Activated CD8-positive, alpha-beta memory T cell treated with anti-CD3 and anti-CD28 coated beads for 36 hours (primary cell): ENCODE measurements around the gene SNAPIN. TPM values are rescaled to one million over a fixed set of nuclear protein-coding genes. Genes with fewer than 3 reads are reported as not detected.

Experiments
- CTCF ChIA-PET: fragments of 350-600 bp; sonication (Branson Sonifier 250); formaldehyde crosslinking; loops from one replicate; lab custom pipeline; 2021; ENCODE audit warnings: antibody characterized with exemption; lab: Charles Lee
- POLR2A ChIA-PET: fragments of 350-600 bp; sonication (Branson Sonifier 250); formaldehyde crosslinking; loops from one replicate; lab custom pipeline; 2021; ENCODE audit warnings: antibody characterized with exemption; lab: Charles Lee
- total RNA-seq, 2 experiments: library from RNA; stranded (reverse); gene quantifications; one replicate each; pipeline ENCODE4 v1.2.3, GENCODE V29; 2021

Gene SNAPIN
- total RNA-seq, 2 experiments from 2014 or later, result 34.3 to 34.4 TPM

GRCh38 chr1:153685544-153686340 lies 27.2 kb downstream of the SNAPIN start:
- ChIA-PET POLR2A (no interaction called here), CTCF (interaction anchor here (1.2 kb wide), 1 partner anchor 8 kb away, joined by 4 read pairs; no protein-coding TSS in a partner anchor)

DNA sequence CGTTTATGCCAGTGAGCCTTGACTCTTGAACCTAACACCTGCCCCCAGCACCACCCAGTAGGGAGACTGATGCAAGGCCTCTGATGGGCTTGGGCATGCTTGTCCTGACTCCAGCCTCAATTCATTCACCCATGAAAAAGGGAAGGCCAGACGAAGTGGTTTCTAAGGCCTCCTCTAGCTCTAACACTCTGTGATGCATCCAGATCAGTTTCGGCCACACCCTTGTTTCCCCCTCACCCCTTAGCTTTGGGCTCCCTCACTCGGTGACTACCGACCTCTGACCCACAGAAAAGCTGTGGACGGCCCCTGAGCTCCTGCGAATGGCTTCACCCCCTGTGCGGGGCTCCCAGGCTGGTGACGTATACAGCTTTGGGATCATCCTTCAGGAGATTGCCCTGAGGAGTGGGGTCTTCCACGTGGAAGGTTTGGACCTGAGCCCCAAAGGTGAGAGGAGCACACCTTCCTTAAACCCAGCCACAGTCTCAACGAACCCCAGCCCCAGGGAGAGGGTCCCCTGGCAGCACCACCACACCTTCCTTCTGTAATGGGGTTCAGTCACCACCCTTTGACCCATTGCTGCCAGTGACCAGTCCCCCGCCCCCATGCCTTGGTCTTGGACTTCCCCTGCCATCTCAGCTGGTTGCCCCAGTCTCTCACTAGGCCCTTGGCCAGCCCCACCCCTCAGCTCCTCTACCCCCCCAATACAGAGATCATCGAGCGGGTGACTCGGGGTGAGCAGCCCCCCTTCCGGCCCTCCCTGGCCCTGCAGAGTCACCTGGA lies 29.0 kb downstream of the SNAPIN start:
- CTCF ChIA-PET, result interaction anchor here (0.5 kb wide), 1 partner anchor 14 kb away, joined by 4 read pairs; no protein-coding TSS in a partner anchor
- POLR2A ChIA-PET, result no interaction called here

DNA sequence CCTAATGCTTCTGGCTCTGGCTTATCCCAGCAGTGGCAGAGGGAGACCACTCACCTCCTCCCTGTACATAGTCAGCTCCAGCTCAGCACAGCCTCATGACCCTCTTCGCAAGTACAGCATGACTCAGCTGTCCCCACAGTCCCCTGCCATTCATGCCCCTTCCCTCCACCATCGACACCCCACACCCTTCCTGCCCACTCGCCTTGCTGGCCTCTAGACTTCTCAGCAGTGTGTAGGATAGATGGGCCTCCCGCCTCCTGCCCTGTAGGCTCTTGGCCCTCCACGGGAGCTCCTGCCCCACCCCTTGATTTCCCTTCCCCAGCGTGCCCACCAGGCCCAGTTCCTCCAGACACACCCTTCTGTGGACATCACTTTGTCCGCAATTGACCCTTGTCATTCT lies 29.8 kb downstream of the SNAPIN start:
- CTCF ChIA-PET, result interaction anchor here (0.6 kb wide), 1 partner anchor 228 kb away, joined by 4 read pairs; no protein-coding TSS in a partner anchor
- POLR2A ChIA-PET, result no interaction called here

- POLR2A ChIA-PET, result no interaction called here
- CTCF ChIA-PET, result interaction anchor here (0.6 kb wide), 1 partner anchor 227 kb away, joined by 4 read pairs; no protein-coding TSS in a partner anchor
Observed at GRCh38 chr1:153688736-153689328, 30.3 kb downstream of the SNAPIN start.

- POLR2A ChIA-PET, result no interaction called here
- CTCF ChIA-PET, result interaction anchor here (0.6 kb wide), 1 partner anchor 28 kb away, joined by 4 read pairs; no protein-coding TSS in a partner anchor
Observed at GRCh38 chr1:153693466-153693865, 35.0 kb downstream of the SNAPIN start.

- CTCF ChIA-PET, result no interaction called here
- POLR2A ChIA-PET, result no interaction called here
Observed at GRCh38 chr1:153696741-153697140, 38.2 kb downstream of the SNAPIN start.

GRCh38 chr1:153697191-153698019 lies 38.9 kb downstream of the SNAPIN start:
- ChIA-PET POLR2A (no interaction called here), CTCF (no interaction called here)

- CTCF ChIA-PET, result no interaction called here
- POLR2A ChIA-PET, result no interaction called here
Observed at GRCh38 chr1:153698020-153698922, 39.8 kb downstream of the SNAPIN start.

GRCh38 chr1:153698923-153699714 lies 40.6 kb downstream of the SNAPIN start:
- ChIA-PET CTCF (no interaction called here), POLR2A (no interaction called here)

GRCh38 chr1:153699768-153700167 lies 41.3 kb downstream of the SNAPIN start:
- ChIA-PET CTCF (no interaction called here), POLR2A (no interaction called here)

DNA sequence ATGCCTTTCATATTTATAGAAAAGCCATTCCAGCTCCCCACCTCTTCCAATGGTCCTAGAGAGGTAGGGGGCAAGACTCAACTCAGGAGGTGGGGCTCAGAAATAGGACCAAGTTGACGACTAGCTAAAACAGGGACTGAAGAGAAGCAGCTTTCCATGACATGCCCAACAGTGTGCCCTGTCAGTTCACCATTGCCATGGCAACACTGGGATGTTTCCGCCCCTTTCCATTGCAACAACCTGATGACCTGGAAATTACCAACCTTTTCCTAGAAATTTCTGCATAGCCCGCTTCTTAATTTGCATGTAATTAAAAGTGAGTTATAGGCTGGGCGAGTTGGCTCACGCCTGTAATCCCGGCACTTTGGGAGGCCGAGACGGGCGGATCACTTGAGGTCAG lies 47.0 kb downstream of the SNAPIN start:
- CTCF ChIA-PET, result interaction anchor here (0.7 kb wide), 1 partner anchor 66 kb away, joined by 3 read pairs; no protein-coding TSS in a partner anchor
- POLR2A ChIA-PET, result no interaction called here

- CTCF ChIA-PET, result no interaction called here
- POLR2A ChIA-PET, result no interaction called here
Observed at GRCh38 chr1:153711026-153711425, 52.5 kb downstream of the SNAPIN start.

Other genes with a start within 250 kb of the SNAPIN start
- gene S100A7A, start 242.2 kb upstream of the SNAPIN start, total RNA-seq, result not detected
- not detected for gene S100A7, start 198.1 kb upstream of the SNAPIN start, total RNA-seq
- gene S100A6, start 122.7 kb upstream of the SNAPIN start, total RNA-seq, result 100 to 1,000 TPM; 203 to 213 TPM
- 1 to 10 TPM; 1.1 to 1.2 TPM for gene S100A5, start 117.8 kb upstream of the SNAPIN start, total RNA-seq
- 100 to 1,000 TPM; 125 TPM for gene S100A4, start 112.9 kb upstream of the SNAPIN start, total RNA-seq
- gene S100A3, start 109.4 kb upstream of the SNAPIN start, total RNA-seq, result not detected
- gene S100A2, start 92.9 kb upstream of the SNAPIN start, total RNA-seq, result 1 to 10 TPM; 1.2 to 1.6 TPM
- gene S100A16, start 45.6 kb upstream of the SNAPIN start, total RNA-seq, result not detected
- not detected for gene S100A14, start 42.4 kb upstream of the SNAPIN start, total RNA-seq
- 1 to 10 TPM; 5.1 to 6.9 TPM for gene S100A13, start 31.2 kb upstream of the SNAPIN start, total RNA-seq
- gene S100A1, start 30.3 kb upstream of the SNAPIN start, total RNA-seq, result not detected
- gene CHTOP, start 24.6 kb upstream of the SNAPIN start, total RNA-seq, result 10 to 100 TPM; 90.4 to 93.0 TPM
- 100 to 1,000 TPM; 372 to 384 TPM for gene ILF2, start 12.3 kb downstream of the SNAPIN start, total RNA-seq
- not detected for gene NPR1, start 20.0 kb downstream of the SNAPIN start, total RNA-seq
- gene INTS3, start 69.3 kb downstream of the SNAPIN start, total RNA-seq, result 10 to 100 TPM; 54.9 to 55.3 TPM
- gene SLC27A3, start 116.7 kb downstream of the SNAPIN start, total RNA-seq, result 10 to 100 TPM; 11.2 to 12.1 TPM